OCI-LY3 (cell line): ENCODE data around the gene FTSJ3.

Experiments used
- H2AFZ ChIP-seq: fragments of 200-600, 300-600 bp; shearing (Covaris generic); 2 replicates; pipeline ENCODE4 v1.6.0; 2014; ENCODE audit warnings: antibody characterized with exemption, low read depth, low read length
- H3K27ac ChIP-seq: fragments of 200-600, 300-600 bp; sonication (generic); 2 replicates; pipeline ENCODE4 v1.5.1; 2014; ENCODE audit warnings: mild to moderate bottlenecking, low read length, moderate library complexity, mixed read lengths
- H3K27me3 ChIP-seq: fragments of 200-600, 300-600 bp; sonication (generic); 2 replicates; pipeline ENCODE4 v1.6.1; 2014; ENCODE audit warnings: low read depth, low read length, mixed read lengths
- H3K36me3 ChIP-seq: fragments of 200-600, 300-600 bp; sonication (generic); replicated peaks from 2 replicates; pipeline ENCODE3; 2014; ENCODE audit warnings: low read depth, low read length, mixed read lengths
- H3K4me1 ChIP-seq: fragments of 300-600, 200-600 bp; sonication (generic); 2 replicates; pipeline ENCODE4 v1.6.1; 2014; ENCODE audit warnings: low read length, mixed read lengths
- H3K4me2 ChIP-seq: fragments of 200-600, 300-600 bp; sonication (generic); 2 replicates; pipeline ENCODE4 v1.6.1; 2014; ENCODE audit warnings: low read length, mixed read lengths
- H3K4me3 ChIP-seq: fragments of 300-600, 200-600 bp; sonication (generic); 2 replicates; pipeline ENCODE4 v1.5.1; 2014; ENCODE audit warnings: antibody characterized with exemption, mild to moderate bottlenecking, low read length, moderate library complexity
- H3K79me2 ChIP-seq: fragments of 300-600, 200-600 bp; shearing (Covaris generic); 2 replicates; pipeline ENCODE4 v1.6.1; 2014; ENCODE audit warnings: mild to moderate bottlenecking, low read length, mixed read lengths
- H3K9ac ChIP-seq: fragments of 300-600, 200-600 bp; shearing (Covaris generic); 2 replicates; pipeline ENCODE4 v1.6.0; 2014; ENCODE audit warnings: mild to moderate bottlenecking, low read length, moderate library complexity
- H3K9me3 ChIP-seq: fragments of 200-600, 300-600 bp; shearing (Covaris generic); 2 replicates; pipeline ENCODE4 v1.6.1; 2014; ENCODE audit warnings: low read length, mixed read lengths; ENCODE audit not compliant: insufficient read depth
- H4K20me1 ChIP-seq: fragments of 200-600, 300-600 bp; sonication (generic); 2 replicates; pipeline ENCODE4 v1.6.1; 2016; ENCODE audit warnings: low read length, mixed read lengths; ENCODE audit not compliant: insufficient read depth
- EZH2phosphoT487 ChIP-seq: fragments of 200-600 bp; shearing (Covaris generic); IDR thresholded peaks from 2 replicates; pipeline ENCODE4 v1.6.1; 2018; ENCODE audit warnings: antibody characterized with exemption, mixed run types, low read depth
- TF ChIP-seq, protein P1 (sequence below): fragments of 200-600, 300-600 bp; sonication (generic); IDR thresholded peaks from 2 replicates; pipeline ENCODE4 v1.5.1; 2014; ENCODE audit warnings: antibody characterized with exemption, low read length, low read depth

Gene FTSJ3

DNA sequence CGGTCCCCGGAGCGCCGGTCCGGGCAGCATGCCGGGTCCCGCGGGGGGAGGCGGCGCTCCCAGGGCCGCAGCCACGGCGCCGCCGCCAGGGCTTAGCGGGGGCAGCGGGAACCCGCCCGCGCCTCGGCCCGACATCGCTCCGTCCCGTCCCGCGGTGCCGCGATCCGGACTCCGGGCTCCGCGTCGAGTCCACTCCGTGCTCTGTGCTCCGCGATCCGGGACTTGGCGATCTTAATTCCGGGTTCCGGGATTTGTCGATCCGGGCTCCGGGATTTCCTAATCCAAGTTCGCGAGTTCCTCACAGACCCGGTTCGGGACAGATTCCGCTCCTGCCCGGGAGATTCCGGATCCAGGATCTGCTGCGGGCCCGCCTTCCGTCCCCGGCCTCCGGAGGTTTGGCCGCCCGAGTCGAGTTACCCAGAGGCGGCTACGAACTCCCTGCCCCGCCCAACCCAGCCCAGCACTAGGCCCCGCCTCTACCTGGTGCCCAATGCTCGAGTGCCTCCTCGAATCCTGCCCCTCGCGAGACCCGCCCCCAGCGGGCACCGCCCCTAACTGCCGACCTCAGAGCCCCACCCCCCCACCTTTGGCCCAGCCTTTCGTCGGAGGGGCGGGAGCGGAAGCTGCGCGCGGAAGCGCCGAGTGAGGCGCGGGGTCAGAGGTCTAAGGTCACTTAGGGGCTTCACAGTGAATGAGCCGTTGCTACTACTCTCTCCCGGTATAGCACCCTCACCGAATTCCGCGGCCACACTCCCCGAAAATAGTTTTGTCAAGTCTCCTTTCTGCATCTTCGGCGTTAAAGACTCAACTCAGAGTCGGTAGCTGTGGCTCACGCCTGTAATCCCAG lies 15.3 kb upstream of the FTSJ3 start, which contains the start of gene SMARCD2:
Gene SMARCD2, minus strand, starts transcription at position 146 of the 847 bp plus-strand sequence. Its CDS starts 11 bp downstream, at position 135.
- TF ChIP-seq, protein P1, sequence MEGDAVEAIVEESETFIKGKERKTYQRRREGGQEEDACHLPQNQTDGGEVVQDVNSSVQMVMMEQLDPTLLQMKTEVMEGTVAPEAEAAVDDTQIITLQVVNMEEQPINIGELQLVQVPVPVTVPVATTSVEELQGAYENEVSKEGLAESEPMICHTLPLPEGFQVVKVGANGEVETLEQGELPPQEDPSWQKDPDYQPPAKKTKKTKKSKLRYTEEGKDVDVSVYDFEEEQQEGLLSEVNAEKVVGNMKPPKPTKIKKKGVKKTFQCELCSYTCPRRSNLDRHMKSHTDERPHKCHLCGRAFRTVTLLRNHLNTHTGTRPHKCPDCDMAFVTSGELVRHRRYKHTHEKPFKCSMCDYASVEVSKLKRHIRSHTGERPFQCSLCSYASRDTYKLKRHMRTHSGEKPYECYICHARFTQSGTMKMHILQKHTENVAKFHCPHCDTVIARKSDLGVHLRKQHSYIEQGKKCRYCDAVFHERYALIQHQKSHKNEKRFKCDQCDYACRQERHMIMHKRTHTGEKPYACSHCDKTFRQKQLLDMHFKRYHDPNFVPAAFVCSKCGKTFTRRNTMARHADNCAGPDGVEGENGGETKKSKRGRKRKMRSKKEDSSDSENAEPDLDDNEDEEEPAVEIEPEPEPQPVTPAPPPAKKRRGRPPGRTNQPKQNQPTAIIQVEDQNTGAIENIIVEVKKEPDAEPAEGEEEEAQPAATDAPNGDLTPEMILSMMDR: no peak
- TF ChIP-seq EZH2phosphoT487: no peak
- Histone ChIP-seq H3K9me3 (no peaks in the 10 kb centered on the region), H3K9ac (peak within 1 kb of the TSS; percentile 95), H3K79me2 (peaks cover 49% of the 10 kb centered on the region), H2AFZ (peak within 1 kb of the TSS; percentile 66; the same call in 1 of the 2 replicates), H4K20me1 (peaks cover 32% of the 10 kb centered on the region), H3K4me3 (peak within 1 kb of the TSS; percentile 87), H3K4me2 (peak within 1 kb of the TSS; percentile 94), H3K36me3 (no peaks in the 10 kb centered on the region), H3K27ac (peak within 1 kb of the TSS; percentile 67), H3K27me3 (no peaks in the 10 kb centered on the region), H3K4me1 (peaks cover 23% of the 10 kb centered on the region)

DNA sequence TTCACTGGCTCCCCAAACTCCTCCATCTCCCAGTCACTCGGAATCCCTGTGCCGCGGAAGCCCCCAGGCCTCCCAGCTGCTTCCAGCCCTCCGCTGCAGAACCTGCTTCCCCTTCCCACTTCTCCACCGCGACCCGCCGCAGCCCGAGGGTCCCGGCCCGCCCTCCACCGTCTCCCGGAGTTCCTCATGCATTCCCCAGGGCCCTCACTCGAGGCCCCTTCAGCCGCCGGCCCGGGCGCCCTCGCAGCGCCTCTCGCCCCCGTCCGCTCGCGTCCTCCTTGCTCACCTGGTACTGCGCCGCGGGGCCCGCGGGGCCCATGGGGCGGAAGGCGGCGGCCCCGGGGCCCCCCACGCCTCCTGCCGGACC lies 14.7 kb upstream of the FTSJ3 start:
- no peak for TF ChIP-seq EZH2phosphoT487
- TF ChIP-seq, protein P1: no peak
- Histone ChIP-seq H3K27ac (peak overlapping the region; percentile 67), H3K36me3 (no peaks in the 10 kb centered on the region), H3K4me3 (peak overlapping the region; percentile 87), H4K20me1 (peaks cover 35% of the 10 kb centered on the region), H3K27me3 (no peaks in the 10 kb centered on the region), H3K9ac (peak overlapping the region; percentile 95), H3K4me2 (peak overlapping the region; percentile 94), H3K79me2 (peaks cover 55% of the 10 kb centered on the region), H3K9me3 (no peaks in the 10 kb centered on the region), H3K4me1 (peaks cover 23% of the 10 kb centered on the region), H2AFZ (no peak overlapping the region)

- Histone ChIP-seq H3K4me2 (peak overlapping the region; percentile 94), H3K4me1 (peaks cover 23% of the 10 kb centered on the region), H2AFZ (no peak overlapping the region), H3K4me3 (peak overlapping the region; percentile 87), H3K36me3 (peaks cover 3% of the 10 kb centered on the region), H3K9me3 (no peaks in the 10 kb centered on the region), H3K79me2 (peaks cover 59% of the 10 kb centered on the region), H3K9ac (peak overlapping the region; percentile 95), H4K20me1 (peaks cover 35% of the 10 kb centered on the region), H3K27ac (peak overlapping the region; percentile 67), H3K27me3 (no peaks in the 10 kb centered on the region)
- TF ChIP-seq, protein P1: no peak
- TF ChIP-seq EZH2phosphoT487: no peak
These were observed 14.1 kb upstream of the FTSJ3 start for GRCh38 chr17:63841350-63842172.
